K562 treated with DMSO at 1 percent for 24 hours (cell line): ENCODE results near the gene RPL26. TPM values are rescaled to one million over a fixed set of nuclear protein-coding genes. Genes with fewer than 3 reads are reported as not detected.

Source experiments
- total RNA-seq: library from RNA; unstranded; fragments of 300-600 nt; gene quantifications from 2 replicates; pipeline ENCODE4 v1.2.3, GENCODE V29; 2022; ENCODE audit warnings: low read depth; ENCODE audit not compliant: insufficient read depth

RPL26 gene
- total RNA-seq, result 4,208 and 4,686 TPM in 2 replicates

DNA sequence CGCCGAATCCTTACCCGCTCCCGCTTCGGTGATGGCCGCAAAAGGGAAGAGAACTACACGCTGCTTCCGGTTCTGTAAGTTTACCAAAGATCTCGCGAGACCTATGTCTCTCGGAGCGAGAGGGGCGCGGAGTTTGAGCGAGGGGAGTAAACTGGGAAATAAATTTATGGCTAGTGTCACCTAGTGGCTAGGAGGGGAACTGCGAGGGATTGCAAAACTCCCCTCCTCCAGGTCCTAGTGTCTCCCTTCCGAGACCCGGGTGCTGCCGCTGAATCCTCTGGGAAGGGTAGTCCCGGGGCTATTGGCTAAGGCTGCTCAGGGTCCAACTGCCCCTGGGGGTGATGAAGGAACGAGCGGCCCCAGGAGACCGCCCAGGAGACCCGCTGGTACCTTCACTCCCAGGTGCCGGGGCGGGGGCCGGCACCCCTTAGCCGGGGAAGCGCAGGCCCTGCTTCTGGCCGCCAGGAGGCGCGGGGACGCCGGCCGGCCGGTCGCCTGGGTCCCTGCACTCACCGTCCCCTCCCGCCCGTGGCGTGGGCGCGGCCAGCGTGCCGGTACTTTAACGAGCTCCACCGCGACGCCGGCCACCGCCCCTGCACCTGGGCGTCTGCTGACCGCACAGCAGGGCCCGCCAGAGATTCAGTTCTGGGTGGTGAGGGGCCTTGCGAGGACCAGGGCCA is at the start of gene RPL26:
TSS of gene RPL26 (minus strand) at position 51 of the 680 bp plus-strand sequence. CDS start 883 bp downstream, outside the sequence.

GRCh38 chr17:8397636-8398035 is 14.6 kb upstream of the RPL26 start, which contains the start of gene RNF222:
Gene RNF222, minus strand, starts transcription at chr17:8397827. Its CDS starts 4,366 bp downstream, at chr17:8393461.

GRCh38 chr17:8376271-8377067 is 6.5 kb downstream of the RPL26 start, which contains the start of gene KRABD2:
Gene KRABD2, minus strand, starts transcription at chr17:8376704.

DNA sequence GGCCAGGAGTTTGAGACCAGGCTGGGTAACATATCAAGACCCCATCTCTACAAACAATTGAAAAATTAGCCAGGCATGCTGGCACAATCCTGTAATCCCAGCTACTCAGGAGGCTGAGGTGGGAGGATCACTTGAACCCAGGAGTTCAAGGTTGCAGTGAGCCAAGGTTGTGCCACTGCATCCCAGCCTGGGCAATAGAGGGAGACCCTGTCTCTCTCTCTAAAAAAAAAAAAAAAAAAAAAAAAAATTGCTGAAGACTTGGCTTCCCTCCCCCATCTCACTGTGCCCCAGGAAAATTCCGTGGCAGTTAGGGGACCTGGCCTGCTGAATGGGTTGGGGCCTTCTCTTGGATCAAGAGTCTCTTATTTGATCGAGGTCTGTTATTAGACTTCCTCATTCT is 43.5 kb downstream of the RPL26 start, which contains the start of gene ODF4:
TSS of gene ODF4 (plus strand) at position 301 of the 400 bp plus-strand sequence. CDS start 212 bp downstream, outside the sequence.

Other genes with a start within 250 kb of the RPL26 start
- gene PER1, start 230.8 kb downstream of the RPL26 start, total RNA-seq, result 11.4 and 15.0 TPM in 2 replicates
- gene VAMP2, start 220.2 kb downstream of the RPL26 start, total RNA-seq, result 27.2 and 30.7 TPM in 2 replicates
- gene TMEM107, start 206.8 kb downstream of the RPL26 start, total RNA-seq, result 20.4 and 26.3 TPM in 2 replicates
- gene BORCS6, start 193.0 kb downstream of the RPL26 start, total RNA-seq, result 15.7 and 16.8 TPM in 2 replicates
- gene AURKB, start 172.6 kb downstream of the RPL26 start, total RNA-seq, result 188 and 206 TPM in 2 replicates
- gene CTC1, start 135.1 kb downstream of the RPL26 start, total RNA-seq, result 6.6 and 7.6 TPM in 2 replicates
- gene PFAS, start 133.9 kb downstream of the RPL26 start, total RNA-seq, result 11.0 and 14.8 TPM in 2 replicates
- gene RANGRF, start 94.5 kb downstream of the RPL26 start, total RNA-seq, result 18.6 and 20.0 TPM in 2 replicates
- gene SLC25A35, start 87.8 kb downstream of the RPL26 start, total RNA-seq, result 8.3 and 9.0 TPM in 2 replicates
- gene ARHGEF15, start 73.0 kb downstream of the RPL26 start, total RNA-seq, result not detected in 2 replicates
- gene ODF4, start 43.4 kb downstream of the RPL26 start, total RNA-seq, result not detected in 2 replicates
- gene RNF222, start 14.6 kb upstream of the RPL26 start, total RNA-seq, result not detected in 2 replicates
- gene NDEL1, start 52.7 kb upstream of the RPL26 start, total RNA-seq, result 26.2 and 28.8 TPM in 2 replicates
- gene MYH10, start 247.5 kb upstream of the RPL26 start, total RNA-seq, result 30.8 and 46.3 TPM in 2 replicates